HG02973 (cell line): ENCODE data around the gene AEN.

Experiments used
- ATAC-seq: cut with Tn5 transposase; IDR thresholded peaks from one replicate; pipeline ENCODE4 v1.9.1; 2021; ENCODE audit warnings: moderate library complexity; ENCODE audit not compliant: unreplicated experiment

AEN gene

DNA sequence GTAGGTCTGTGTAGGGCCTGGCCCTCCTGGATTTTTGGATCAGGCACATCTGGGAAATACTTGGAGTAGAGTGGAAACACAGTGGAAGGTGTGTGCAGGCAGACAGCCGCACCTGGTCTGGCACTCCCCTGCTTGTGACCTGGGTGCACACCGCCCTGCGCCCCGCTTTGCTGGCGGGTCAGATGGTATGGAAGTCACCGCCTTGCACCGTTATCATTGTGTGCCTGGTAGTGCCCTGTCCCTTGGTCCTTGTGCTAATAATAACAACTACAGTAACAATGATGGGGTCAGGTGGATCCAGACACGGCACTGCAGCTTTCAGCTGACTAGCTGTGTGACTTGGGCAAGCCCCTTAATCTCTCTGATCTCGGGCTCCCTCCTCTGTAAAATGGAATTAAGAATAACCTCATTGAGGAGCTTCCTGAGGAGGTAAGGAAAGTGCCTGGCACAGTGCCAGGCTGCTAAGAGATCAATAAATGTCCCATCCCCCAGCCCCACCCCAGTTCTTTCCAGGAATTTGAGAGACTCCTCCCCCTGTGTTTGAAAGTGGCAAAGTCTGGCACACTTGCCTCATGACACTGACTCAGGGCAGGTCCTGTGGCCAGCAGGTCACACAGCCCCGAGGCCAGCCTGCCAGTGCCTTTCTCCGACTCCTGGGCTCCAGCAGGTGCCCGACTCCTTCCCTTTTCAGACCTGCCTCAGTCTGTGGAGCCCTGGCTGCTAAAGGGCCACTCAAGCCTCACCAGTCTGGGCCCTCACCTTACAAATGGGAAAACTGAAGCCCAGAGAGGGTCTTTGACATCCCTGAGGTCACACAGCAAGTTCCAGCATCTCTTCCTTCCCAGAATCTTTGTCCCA is 27.4 kb downstream of the AEN start:
- ATAC-seq, result no peak

GRCh38 chr15:88649286-88649733 is 28.2 kb downstream of the AEN start:
- ATAC-seq, result peak; percentile 60

DNA sequence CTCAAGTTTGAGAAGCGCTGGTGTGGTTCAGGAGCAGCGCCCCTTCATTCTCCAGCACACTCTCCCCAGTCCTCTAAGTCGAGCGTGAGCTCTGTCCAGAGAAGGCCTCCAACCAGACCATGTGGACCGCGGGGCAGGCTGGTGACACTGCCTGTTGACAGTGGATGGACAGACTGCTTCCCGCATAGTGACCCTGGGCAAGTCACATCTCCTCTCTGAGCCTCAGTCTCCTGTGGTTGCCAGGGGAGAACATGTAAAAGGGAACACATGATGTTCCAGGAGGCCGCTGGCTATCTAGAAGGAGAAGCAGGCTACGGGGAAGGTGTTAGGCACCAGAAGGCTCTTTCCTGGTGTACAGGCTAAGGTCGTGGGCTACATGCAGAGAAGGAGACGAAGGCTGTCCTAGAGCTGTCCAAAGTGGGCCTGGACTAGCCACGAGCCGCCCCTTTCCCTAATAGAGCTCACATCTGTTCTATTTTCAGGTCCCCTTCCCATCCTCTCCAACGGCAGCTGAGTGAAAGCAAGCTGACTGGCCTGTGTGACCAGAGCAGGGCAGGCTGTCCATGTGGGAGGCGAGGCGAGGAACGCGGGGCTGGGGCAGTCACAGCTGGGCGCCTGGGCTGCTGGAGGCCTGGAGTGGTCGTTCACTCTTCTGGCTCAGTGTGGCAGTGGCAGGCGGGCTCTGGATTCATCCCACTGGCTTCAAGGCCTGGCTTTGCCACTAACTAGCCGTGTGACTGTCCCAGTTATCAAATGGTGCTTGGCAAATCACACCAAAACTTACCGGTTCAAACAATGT is 28.8 kb downstream of the AEN start:
- ATAC-seq, result no peak

- no peak for ATAC-seq
These were observed 29.4 kb downstream of the AEN start for GRCh38 chr15:88650556-88650955.

GRCh38 chr15:88651136-88651732 is 30.1 kb downstream of the AEN start:
- no peak for ATAC-seq

- no peak for ATAC-seq
These were observed 30.8 kb downstream of the AEN start for GRCh38 chr15:88651971-88652370.

GRCh38 chr15:88652456-88653199 is 31.5 kb downstream of the AEN start:
- no peak for ATAC-seq

- no peak for ATAC-seq
These were observed 32.3 kb downstream of the AEN start for GRCh38 chr15:88653200-88654064.

DNA sequence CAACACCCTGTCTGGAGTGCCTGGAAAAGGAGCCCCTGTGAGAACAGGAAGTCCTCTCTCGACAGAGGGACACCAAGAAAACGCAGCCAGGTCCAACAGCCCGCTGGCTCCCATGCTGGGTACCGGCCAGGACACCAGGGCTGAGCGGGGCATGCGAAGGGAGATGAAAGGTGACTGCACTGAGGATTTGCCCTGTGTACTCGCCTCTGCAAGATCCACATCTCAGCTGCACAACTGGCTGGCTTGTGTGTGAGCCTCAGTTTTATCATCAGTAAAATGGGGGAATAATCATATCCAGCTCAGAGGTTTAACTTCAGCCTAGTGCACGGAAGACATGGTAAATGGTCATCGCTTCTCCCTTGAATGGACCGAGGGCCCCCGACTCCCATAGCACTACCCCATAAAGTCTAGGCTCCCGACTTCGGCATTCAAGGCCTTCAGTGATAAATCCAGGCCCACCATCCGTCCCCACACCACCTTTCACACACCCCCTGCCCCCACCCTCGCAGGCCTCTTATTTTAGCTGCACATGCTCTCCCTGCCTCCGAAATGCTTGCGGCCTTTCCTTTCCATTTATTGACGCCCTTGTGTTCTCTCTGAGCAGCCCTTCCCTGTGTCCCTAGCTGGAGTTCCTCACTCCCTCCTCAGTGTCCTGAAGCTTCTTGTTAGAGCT is 33.4 kb downstream of the AEN start:
- no peak for ATAC-seq

DNA sequence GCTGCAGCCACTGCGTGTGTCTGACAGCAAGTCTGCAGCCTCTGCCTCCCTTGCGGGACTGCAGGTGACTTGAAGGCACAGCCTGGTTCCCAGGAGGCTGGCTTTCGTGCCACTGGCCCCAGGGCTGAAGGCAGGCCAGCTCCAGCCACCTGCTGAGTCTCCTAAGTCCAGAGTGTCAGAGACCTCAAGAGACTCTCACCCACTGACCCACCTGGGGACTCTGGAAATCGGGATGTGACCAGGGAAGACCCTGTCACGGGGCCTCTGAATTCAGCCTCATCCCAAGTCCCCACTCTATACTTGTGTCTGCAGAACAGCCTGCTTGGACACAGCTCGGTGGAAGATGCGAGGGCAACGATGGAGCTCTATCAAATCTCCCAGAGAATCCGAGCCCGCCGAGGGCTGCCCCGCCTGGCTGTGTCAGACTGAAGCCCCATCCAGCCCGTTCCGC is 34.0 kb downstream of the AEN start:
- no peak for ATAC-seq

GRCh38 chr15:88655800-88656488 is 34.8 kb downstream of the AEN start:
- ATAC-seq, result no peak

DNA sequence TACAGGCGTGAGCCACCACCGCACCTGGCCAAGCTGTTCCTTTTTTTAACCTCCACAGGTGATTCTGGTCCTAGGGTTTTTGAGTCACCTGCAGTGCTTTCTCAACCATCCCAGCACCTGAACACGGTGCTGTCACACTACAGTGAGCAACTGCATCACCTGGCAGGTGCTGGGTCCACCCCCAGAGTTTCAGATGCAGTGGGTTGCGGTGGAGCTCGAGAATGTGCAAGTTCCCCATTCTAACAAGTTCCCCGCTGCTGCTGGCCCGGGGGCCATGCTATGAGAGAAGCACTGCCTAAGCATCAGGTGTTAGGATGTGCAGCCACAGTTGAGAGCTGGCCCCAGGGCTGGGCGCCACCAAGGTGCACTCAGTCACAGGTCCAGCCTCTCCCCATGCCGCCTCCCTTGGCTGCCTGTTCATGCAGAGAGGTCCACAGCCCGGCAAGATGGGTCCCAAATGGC is 35.7 kb downstream of the AEN start:
- ATAC-seq, result peak; percentile 95

GRCh38 chr15:88657326-88658069 is 36.4 kb downstream of the AEN start:
- no peak for ATAC-seq

DNA sequence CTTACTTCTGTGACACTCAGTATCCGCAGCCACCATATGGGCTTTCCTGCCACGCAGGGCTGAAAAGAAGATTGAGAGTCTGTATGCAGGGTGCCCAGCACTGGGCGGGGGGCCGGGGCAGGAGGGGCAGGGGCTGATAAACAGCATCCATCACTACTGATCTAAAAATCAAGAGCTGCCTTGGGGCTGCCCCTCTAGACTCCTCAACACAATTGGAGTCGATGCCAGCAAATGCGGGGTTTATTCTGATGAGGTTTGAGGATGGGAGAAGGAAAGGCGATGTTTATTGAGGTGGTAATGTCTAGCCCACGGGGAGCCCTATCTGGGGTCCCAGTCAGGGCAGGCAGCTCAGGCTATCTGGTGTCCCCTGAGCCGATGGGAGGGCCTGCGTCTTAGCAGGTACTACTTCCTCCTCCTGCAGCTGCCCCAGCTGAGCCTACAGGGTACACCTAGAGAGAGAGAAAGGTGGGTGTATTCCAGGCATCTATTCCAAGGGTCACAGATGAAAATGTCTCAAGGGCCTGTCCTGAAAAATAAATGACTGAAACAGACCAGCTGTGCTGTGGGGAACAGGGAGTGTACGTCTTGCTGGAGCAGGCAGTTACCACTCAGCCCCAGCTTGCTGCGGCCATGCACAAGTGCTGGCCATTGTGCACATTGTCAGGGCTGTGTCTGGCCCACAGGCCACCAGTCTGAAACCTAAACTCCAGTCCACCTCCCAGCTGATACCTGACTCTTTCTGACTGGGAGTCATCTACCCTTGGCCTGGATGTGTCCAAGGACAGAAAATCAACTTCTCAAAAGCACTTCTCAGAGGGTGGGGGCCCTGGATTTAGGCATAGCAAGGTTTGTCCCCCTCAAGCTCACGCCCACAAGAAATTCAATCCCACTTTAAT is 37.2 kb downstream of the AEN start:
- ATAC-seq, result no peak

- no peak for ATAC-seq
These were observed 38.1 kb downstream of the AEN start for GRCh38 chr15:88658972-88659931.
